DMS53 treated with DMSO at 0.1 percent for 48 hours (cell line): Measurements from ENCODE around the gene MGAT4C.

Experiments used
- DNase-seq: peaks from one replicate; lab custom pipeline; 2025; ENCODE audit not compliant: unreplicated experiment; lab: John Stamatoyannopoulos, UW

Gene MGAT4C

GRCh38 chr12:86230516-86231146, 25.6 kb downstream of the MGAT4C start:
- DNase-seq, result no peak

GRCh38 chr12:86229772-86230171, 26.4 kb downstream of the MGAT4C start:
- DNase-seq, result no peak

- no peak for DNase-seq
These were observed 27.5 kb downstream of the MGAT4C start for GRCh38 chr12:86228656-86229055.

- no peak for DNase-seq
These were observed 29.7 kb downstream of the MGAT4C start for GRCh38 chr12:86226481-86226880.

GRCh38 chr12:86216591-86216990, 39.6 kb downstream of the MGAT4C start:
- DNase-seq, result no peak

GRCh38 chr12:86213012-86213411, 43.2 kb downstream of the MGAT4C start:
- no peak for DNase-seq

GRCh38 chr12:86198696-86199444, 57.3 kb downstream of the MGAT4C start:
- DNase-seq, result no peak

- no peak for DNase-seq
These were observed 59.7 kb downstream of the MGAT4C start for GRCh38 chr12:86196465-86196864.

GRCh38 chr12:86194721-86195120, 61.5 kb downstream of the MGAT4C start:
- DNase-seq, result no peak

- peak; percentile 9 for DNase-seq
These were observed 62.3 kb downstream of the MGAT4C start for GRCh38 chr12:86193931-86194330.

GRCh38 chr12:86188226-86188625, 68.0 kb downstream of the MGAT4C start:
- DNase-seq, result no peak

GRCh38 chr12:86186449-86186848, 69.7 kb downstream of the MGAT4C start:
- no peak for DNase-seq

GRCh38 chr12:86179855-86180254, 76.3 kb downstream of the MGAT4C start:
- no peak for DNase-seq

GRCh38 chr12:86174188-86174587, 82.0 kb downstream of the MGAT4C start:
- DNase-seq, result no peak

GRCh38 chr12:86172913-86173443, 83.2 kb downstream of the MGAT4C start:
- DNase-seq, result no peak

- no peak for DNase-seq
These were observed 86.1 kb downstream of the MGAT4C start for GRCh38 chr12:86170051-86170450.

- DNase-seq, result no peak
These were observed 97.2 kb downstream of the MGAT4C start for GRCh38 chr12:86158956-86159355.

GRCh38 chr12:86154620-86155019, 101.6 kb downstream of the MGAT4C start:
- DNase-seq, result no peak

GRCh38 chr12:86148612-86149011, 107.6 kb downstream of the MGAT4C start:
- no peak for DNase-seq

- no peak for DNase-seq
These were observed 108.1 kb downstream of the MGAT4C start for GRCh38 chr12:86148071-86148470.

GRCh38 chr12:86145156-86145555, 111.0 kb downstream of the MGAT4C start:
- DNase-seq, result no peak

GRCh38 chr12:86143162-86143561, 113.0 kb downstream of the MGAT4C start:
- DNase-seq, result no peak
